Dermis microvascular lymphatic vessel endothelial cell (primary cell): ENCODE measurements around the gene RNF144A. TPM values are rescaled to one million over a fixed set of nuclear protein-coding genes. Genes with fewer than 3 reads are reported as not detected.
A peak's percentile ranks its signal among the peaks of the same experiment; 100 is the strongest.

Experiments used
- DNase-seq, 2 donors: peaks; one replicate each; pipeline versions ENCODE4 v3.0.0 to v3.0.0-alpha.2; 2010; ENCODE audit warnings: low read depth in 2 of 2
- total RNA-seq: library from RNA; depleted of rRNA; stranded (reverse); fragments of >200 nt; gene quantifications from 2 replicates; pipeline ENCODE4 v1.2.1, GENCODE V29; 2014

The RNF144A gene
- total RNA-seq, 1 donor from 2014 or later: 10.5 TPM

- no peak for DNase-seq
Measured at GRCh38 chr2:6945821-6946220, 28.6 kb downstream of the RNF144A start.

- DNase-seq: peak in 1 of 2 donors; percentile 26
Measured at GRCh38 chr2:6946722-6947121, 29.5 kb downstream of the RNF144A start.

- DNase-seq: no peak
Measured at GRCh38 chr2:6947929-6948676, 30.9 kb downstream of the RNF144A start.

- DNase-seq: no peak
Measured at GRCh38 chr2:6948677-6949351, 31.6 kb downstream of the RNF144A start.

DNA sequence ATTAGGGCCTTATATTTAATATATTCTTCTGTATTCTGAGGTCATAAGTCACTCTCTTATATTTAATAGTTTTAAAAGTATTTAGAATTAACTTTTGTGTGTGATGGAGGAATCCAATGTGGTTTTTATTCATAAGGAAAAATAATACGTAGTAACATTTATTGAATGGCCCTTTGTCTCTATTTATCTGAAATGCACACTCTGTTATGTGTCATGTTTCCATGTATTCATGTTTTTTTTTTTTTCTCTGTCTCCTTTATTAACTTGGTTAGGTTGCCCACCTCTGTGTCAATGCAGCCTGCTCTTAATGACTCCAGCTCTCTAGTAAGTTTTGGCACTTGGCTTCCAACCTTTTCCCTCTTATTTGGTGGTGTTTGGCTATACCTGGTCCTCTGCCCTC lies 33.8 kb downstream of the RNF144A start:
- peak; percentile 23 to 43 for DNase-seq

- DNase-seq: no peak
Measured at GRCh38 chr2:6952101-6952500, 34.9 kb downstream of the RNF144A start.

DNA sequence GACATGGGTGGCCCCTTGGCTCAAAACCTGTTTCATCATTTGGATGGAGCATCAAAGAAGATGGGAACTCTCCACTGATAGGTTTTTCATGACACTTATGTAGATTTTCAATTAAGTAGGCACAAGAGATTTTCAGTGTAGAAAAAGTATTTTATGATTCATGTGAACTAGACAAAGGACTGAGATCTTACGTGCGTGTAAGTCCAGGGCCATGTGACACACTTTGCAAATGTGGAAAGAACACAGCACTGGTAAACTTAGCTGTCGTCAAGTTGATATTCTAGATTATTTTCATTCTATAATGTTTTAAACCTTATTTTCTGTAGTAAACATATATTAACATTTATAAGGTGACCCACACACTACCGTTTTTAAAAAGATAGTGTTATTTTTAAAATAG lies 37.4 kb downstream of the RNF144A start:
- DNase-seq: no peak

DNA sequence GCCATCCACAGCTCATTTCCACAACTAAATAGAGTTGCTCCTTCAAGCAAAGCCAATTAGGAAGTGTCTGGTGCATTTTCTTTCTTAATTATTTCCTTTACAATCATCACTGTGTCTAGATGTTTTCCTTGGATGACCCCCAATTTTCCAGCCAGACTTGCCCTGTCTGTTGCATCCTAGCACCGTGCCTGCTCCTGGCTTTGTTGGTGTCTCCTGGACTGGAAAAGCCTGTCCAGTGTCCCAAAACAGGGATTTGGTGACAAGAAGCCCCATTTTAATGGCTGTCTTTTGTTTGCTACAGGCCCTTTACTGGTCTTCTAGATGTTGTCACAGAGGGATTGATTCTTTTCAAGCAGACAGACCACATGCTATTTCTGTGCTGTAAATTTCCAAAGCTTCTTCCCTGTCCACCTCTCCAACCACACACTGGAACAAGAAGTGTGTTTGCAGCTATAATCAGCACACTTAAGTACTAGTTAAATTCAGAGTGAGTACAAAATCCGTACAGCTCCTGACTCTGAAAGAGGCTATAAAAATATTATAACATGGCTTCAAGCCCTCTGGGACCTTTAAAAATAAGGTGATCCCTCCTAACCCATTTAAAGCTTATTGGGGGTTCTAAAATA lies 38.4 kb downstream of the RNF144A start:
- no peak for DNase-seq

- DNase-seq: no peak
Measured at GRCh38 chr2:6956566-6956965, 39.4 kb downstream of the RNF144A start.

DNA sequence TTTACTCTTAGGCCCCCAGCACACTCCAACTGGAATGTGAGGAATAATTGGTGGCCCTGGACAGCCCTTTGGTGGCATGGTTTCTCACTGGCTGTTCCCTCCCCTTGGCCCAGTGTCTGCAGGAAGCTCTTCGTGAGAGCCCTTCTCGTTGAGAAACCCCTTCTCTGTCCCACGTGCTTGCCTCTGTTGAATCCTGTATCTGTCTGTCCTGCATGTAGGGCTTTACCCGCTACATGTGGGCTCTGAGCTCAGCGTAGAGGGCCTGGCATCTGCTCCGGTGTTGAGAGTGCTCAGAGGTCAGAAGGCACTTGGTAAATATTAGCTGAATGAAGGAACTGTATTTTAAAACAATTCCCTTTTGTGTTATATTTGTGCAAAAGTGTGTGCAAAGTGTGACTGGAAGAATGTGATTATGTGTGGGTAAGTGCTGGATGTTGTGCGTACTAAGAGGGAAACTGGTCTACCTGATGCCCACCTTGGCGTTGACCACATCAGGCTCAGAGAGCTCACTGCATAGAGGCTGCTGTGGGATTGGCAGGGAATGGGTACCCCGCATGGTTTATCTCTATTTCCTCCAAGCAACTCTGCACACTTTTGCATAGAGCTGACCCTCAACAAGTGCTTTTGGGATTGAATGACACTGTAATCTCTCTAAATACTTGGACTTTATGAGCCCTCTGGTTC lies 40.0 kb downstream of the RNF144A start:
- DNase-seq: no peak

DNA sequence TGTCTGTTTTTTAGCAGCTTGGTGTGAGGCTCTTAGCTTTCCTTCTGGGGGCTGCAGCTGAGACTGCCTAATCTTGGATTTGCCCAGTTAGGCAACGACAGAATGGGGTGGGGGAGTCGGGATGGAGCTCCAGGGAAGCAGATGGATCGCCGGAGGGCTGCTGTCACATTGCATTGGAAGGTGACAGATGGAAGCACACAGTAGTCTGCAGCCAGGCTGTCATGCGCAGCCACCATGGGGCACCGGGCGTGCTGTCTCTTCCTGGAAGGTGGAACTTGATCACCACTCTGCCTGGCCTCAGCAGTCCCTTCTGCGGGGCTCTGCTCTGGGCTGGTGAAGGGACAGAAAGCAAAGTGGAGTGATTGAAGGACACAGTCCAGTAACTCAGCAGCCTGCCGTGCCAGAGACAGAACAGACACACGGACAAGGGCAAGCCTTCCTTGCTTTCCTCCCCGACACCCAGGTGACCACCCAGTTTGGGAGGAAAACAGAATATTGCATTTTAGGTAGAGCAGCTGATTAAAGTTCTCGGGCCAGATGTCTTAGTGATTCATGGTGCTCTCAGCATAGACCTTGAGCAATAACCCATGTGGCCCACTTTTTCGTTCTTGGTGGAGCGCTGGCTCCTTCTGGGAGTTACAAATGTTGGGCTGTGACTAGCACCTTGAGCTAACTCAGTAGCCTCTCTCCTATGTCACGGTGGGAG lies 40.9 kb downstream of the RNF144A start:
- no peak for DNase-seq

GRCh38 chr2:6958616-6959235 lies 41.5 kb downstream of the RNF144A start:
- no peak for DNase-seq

DNA sequence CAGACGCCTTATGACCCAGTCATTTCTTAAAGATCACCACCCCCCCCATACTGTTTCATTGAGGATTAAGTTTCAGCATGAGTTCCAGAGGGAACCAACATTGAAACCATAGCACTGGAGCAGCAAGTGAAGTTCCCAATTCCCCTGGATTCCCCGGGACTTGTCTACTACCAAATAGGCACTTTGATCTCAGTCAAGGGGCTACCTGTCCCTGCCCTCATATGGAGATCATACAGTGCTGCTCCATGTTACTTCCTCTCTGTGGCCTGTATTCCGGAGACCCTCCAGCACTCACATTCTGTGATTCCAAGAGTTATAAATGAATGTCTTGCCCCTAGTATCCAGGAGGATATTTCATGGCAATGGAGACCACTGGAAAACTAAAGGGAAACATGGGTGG lies 42.5 kb downstream of the RNF144A start:
- DNase-seq: no peak

DNA sequence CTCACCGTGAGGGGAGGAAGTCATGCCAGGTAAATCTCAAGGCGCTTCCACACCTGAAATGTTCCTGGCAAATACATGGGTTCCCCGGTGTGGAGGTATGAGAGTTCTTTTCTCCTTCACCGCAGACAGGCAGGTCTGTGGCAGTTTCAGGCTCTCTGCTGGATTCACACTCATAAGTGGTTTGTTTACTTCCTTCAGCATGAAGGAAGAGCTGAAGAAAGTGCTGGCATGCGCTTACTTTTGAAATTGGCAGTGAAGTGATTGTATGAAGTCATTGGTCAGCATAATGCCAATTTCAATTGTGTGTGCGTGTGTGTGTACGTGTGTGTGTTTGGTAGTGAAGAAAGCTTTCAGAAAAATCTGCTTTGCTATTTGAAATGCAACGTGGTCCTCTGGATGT lies 43.4 kb downstream of the RNF144A start:
- DNase-seq: peak in 1 of 2 donors; percentile 26

GRCh38 chr2:6963727-6964126 lies 46.5 kb downstream of the RNF144A start:
- no peak for DNase-seq

GRCh38 chr2:6965071-6965795 lies 48.0 kb downstream of the RNF144A start:
- no peak for DNase-seq

GRCh38 chr2:6966446-6966940 lies 49.3 kb downstream of the RNF144A start:
- no peak for DNase-seq

- DNase-seq: no peak
Measured at GRCh38 chr2:6967301-6967700, 50.1 kb downstream of the RNF144A start.

GRCh38 chr2:6968319-6969100 lies 51.3 kb downstream of the RNF144A start:
- DNase-seq: no peak
